Common myeloid progenitor, CD34-positive (primary cell): Measurements from ENCODE around the gene EPS15.

ENCODE experiments used
- CTCF ChIA-PET: fragments of 350-600 bp; sonication (Branson Sonifier 250); formaldehyde crosslinking; loops from one replicate; lab custom pipeline; 2021; ENCODE audit warnings: antibody characterized with exemption; lab: Charles Lee
- POLR2A ChIA-PET: fragments of 350-600 bp; sonication (Branson Sonifier 250); formaldehyde crosslinking; loops from one replicate; lab custom pipeline; 2021; ENCODE audit warnings: antibody characterized with exemption; lab: Charles Lee
- DNase-seq, 3 donors: peaks; one replicate each; pipeline versions ENCODE4 v3.0.0 to v3.0.0-alpha.2; 2013
- H3K27ac ChIP-seq, 2 experiments: 1 replicate in 1 of 2; 2 replicates in 1 of 2; pipeline ENCODE4 v1.7.0; 2013; ENCODE audit warnings: inconsistent platforms in 2 of 2, low read length in 2 of 2, mild to moderate bottlenecking in 2 of 2, low read depth in 1 of 2, moderate library complexity in 1 of 2; ENCODE audit not compliant: severe bottlenecking in 2 of 2, insufficient read depth in 1 of 2, poor library complexity in 1 of 2
- H3K27me3 ChIP-seq, 5 experiments: replicated peaks in 2 of 5; 1 replicate in 3 of 5; 2 replicates in 2 of 5; pipeline versions ENCODE4 v1.6.1 to v1.7.0; 2013; ENCODE audit warnings: low read length in 4 of 5, mild to moderate bottlenecking in 2 of 5, moderate library complexity in 2 of 5, inconsistent platforms in 1 of 5; ENCODE audit not compliant: insufficient read depth in 5 of 5, control insufficient read depth in 4 of 5
- H3K36me3 ChIP-seq, 4 experiments: 1 replicate in 2 of 4; 2 replicates in 2 of 4; pipeline versions ENCODE4 v1.6.1 to v1.7.0; 2013; ENCODE audit warnings: low read length in 3 of 4, control low read depth in 1 of 4, mild to moderate bottlenecking in 1 of 4; ENCODE audit not compliant: control insufficient read depth in 4 of 4, insufficient read depth in 4 of 4
- H3K4me1 ChIP-seq, 4 experiments: 1 replicate in 3 of 4; 2 replicates in 1 of 4; pipeline versions ENCODE4 v1.6.1 to v1.7.1; 2013; ENCODE audit warnings: low read length in 3 of 4, mild to moderate bottlenecking in 3 of 4, control low read depth in 1 of 4, inconsistent platforms in 1 of 4, moderate library complexity in 1 of 4; ENCODE audit not compliant: control insufficient read depth in 4 of 4, insufficient read depth in 4 of 4; ENCODE audit errors: control extremely low read depth in 1 of 4
- H3K4me3 ChIP-seq, 7 experiments: 1 replicate in 4 of 7; 2 replicates in 3 of 7; pipeline versions ENCODE4 v1.5.1 to v1.7.0; 2013; ENCODE audit warnings: mild to moderate bottlenecking in 7 of 7, low read length in 6 of 7, moderate library complexity in 6 of 7, inconsistent platforms in 2 of 7, low read depth in 2 of 7, control low read depth in 1 of 7; ENCODE audit not compliant: insufficient read depth in 4 of 7, control insufficient read depth in 1 of 7; ENCODE audit errors: extremely low read depth in 1 of 7
- H3K9me3 ChIP-seq, 5 experiments: 1 replicate in 4 of 5; 2 replicates in 1 of 5; pipeline versions ENCODE4 v1.6.1 to v1.7.1; 2013; ENCODE audit warnings: low read length in 4 of 5, mild to moderate bottlenecking in 2 of 5, inconsistent platforms in 1 of 5, low read depth in 1 of 5, moderate library complexity in 1 of 5; ENCODE audit not compliant: control insufficient read depth in 4 of 5, insufficient read depth in 2 of 5; ENCODE audit errors: control extremely low read depth in 1 of 5
- WGBS: methylation state at CpG from one replicate; pipeline ENCODE4 v1.1.5; 2013; ENCODE audit not compliant: insufficient coverage; 5-methylcytosine and 5-hydroxymethylcytosine counted together

EPS15 gene

DNA sequence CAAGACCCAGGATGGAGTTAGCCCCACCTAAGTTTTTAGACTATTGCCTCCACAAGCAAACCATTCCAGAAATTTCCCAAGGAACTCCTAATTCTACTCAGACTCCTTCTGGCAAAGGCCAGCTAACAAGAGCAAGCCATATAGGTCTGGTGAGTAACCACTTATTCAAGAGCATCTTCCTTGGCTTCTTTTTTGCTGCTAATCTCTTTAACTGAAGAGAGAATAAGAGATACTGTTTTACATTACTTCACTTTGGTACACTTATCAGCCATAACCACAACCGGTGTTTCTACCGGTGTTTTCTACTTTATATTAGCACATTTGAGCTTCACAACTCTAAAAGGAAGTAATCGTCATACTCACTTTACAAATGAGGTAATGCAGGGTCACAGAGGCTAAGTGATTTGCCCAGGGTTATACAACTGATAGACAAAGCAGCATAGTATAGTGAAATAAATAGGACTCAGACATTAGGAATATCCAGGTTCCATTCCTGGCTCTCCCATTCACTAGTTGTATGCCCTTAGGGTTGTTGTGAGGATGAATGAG, 1.7 kb upstream of the EPS15 start:
- POLR2A ChIA-PET, result no interaction called here
- DNase-seq, result peak in 2 of 3 donors; percentile 69 to 83
- peaks cover 20 to 39% (median 30%) of the 10 kb centered on the region in 4 experiments for H3K4me1 ChIP-seq
- H3K27ac ChIP-seq, result peak overlapping the region in 1 of 2 experiments; percentile 67
- H3K27me3 ChIP-seq, result no peaks in the 10 kb centered on the region
- no peak overlapping the region for H3K4me3 ChIP-seq
- CTCF ChIA-PET, result interaction anchor here (1.1 to 2.9 kb wide), 3 partner anchors 12 to 87 kb away, joined by 3 to 19 read pairs (median 4); no protein-coding TSS in a partner anchor
- no peaks in the 10 kb centered on the region for H3K36me3 ChIP-seq
- H3K9me3 ChIP-seq, result no peaks in the 10 kb centered on the region
- WGBS, result 0% methylated on average over 2 of the region's 3 CpGs

DNA sequence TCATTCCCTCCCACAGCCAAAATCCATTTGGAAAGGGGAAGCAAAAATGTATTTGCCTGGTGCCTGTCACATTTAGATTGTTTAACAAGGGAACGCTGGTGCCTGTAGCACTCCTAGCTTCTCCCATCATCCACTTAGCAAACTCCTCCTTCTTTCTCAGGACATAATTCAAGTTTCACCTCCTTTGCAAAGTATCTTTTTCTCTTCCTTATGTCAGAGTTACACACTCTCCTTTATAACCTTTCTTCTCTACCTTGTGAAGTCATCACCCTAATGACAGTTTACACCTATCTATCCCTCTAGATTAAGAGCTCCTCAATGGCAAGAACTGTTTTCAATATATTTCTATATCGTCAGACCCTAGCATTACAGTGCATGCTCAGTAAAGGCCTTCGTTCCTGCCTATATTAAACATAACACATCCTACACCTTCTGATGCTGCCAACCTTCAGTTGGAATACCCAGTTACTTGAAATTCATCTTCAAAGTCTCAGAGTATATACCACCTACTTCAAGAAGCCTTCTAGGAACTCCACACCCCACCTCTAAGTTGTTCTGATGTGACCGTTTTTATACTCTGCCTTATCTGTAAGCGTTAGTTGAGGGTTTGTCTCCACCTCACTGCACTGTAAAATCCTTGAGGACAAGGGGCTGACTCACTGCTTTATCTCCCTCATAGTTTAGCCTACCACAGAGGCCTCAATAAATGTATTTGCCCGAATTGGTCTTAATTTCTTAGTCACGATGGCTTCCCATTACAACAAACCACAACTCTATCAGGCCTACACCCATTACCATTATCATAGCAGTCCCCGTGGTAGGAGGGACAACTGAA, 1.0 kb upstream of the EPS15 start:
- POLR2A ChIA-PET, result no interaction called here
- Histone ChIP-seq H3K4me3 (no peak overlapping the region), H3K27me3 (no peaks in the 10 kb centered on the region), H3K36me3 (no peaks in the 10 kb centered on the region), H3K27ac (peak overlapping the region in 1 of 2 experiments; percentile 67), H3K9me3 (no peaks in the 10 kb centered on the region), H3K4me1 (peaks cover 24 to 46% (median 36%) of the 10 kb centered on the region in 4 experiments)
- WGBS, result 90% methylated on average over 7 of the region's 8 CpGs
- CTCF ChIA-PET, result interaction anchor here (1.3 to 2.9 kb wide), 2 partner anchors 13 to 87 kb away, joined by 4 to 19 read pairs; no protein-coding TSS in a partner anchor
- peak; percentile 68 to 86 (median 73) for DNase-seq

DNA sequence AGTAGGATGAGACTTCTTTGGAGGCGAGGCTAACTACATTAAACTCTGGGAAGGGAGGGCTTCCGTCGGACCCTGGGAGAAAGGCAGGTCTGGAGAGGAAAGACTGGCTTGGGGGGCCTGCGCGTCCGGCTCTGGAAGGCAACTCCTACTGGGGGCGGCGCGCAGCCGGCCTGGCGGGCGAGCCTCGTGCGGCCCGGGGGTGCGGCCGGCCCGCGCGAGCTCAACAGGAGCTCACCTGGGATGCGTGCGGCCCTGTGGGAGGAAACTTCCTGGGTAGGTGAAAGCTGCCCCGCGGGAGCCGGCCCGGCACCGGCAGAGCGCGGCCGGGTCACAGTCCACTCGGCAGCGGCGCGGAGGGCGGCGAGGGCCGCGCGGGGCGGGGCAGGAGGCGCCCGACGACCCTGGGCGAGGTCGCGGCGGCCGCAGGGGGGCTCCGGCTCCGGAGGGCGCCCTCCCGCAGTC, 449 bp downstream of the EPS15 start:
- H3K27me3 ChIP-seq, result no peaks in the 10 kb centered on the region
- WGBS, result under 1% methylated on average over 36 of the region's 52 CpGs
- ChIA-PET CTCF (interaction anchor here (0.8 kb wide), 1 partner anchor 12 kb away, joined by 3 read pairs; no protein-coding TSS in a partner anchor), POLR2A (interaction anchor here (1.4 kb wide), 1 partner anchor 14 kb away, joined by 5 read pairs; no protein-coding TSS in a partner anchor)
- peak overlapping the region; percentile 72 to 89 for H3K27ac ChIP-seq
- DNase-seq, result peak in 2 of 3 donors; percentile 40 to 55
- H3K9me3 ChIP-seq, result no peaks in the 10 kb centered on the region
- H3K4me3 ChIP-seq, result peak overlapping the region; percentile 84 to 98 (median 91)
- H3K4me1 ChIP-seq, result peaks cover 26 to 56% (median 38%) of the 10 kb centered on the region in 4 experiments
- no peaks in the 10 kb centered on the region for H3K36me3 ChIP-seq

DNA sequence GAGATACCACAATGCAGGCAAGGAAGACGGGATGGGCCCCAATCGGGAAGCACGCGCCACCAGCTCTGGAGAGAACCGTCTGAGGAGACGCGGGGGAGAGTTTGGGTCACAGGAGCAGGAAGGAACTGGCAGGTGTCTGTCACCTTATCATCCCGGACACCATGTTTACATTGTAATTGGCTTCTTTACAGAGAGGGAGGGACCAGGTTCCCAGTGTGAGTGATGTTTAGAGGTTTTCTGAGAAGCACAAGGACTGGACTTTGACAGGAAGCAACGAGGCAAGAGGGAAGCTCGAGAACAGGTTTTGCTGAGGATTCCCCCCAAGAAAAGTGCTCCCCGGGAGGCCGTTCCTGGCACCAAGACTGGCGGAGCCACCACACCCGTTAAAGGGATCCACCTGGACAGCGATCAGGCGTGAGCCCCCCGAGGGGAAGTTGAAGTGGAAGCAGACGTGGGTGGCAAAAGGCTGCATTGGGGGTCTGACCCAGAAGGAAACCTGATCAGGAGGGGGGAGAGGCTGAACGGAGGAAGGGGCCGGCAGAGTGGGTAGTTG, 957 bp downstream of the EPS15 start:
- Histone ChIP-seq H3K4me3 (peak overlapping the region; percentile 84 to 98 (median 91)), H3K9me3 (no peaks in the 10 kb centered on the region), H3K27ac (peak overlapping the region; percentile 72 to 89), H3K27me3 (no peaks in the 10 kb centered on the region), H3K4me1 (peaks cover 26 to 61% (median 40%) of the 10 kb centered on the region in 4 experiments), H3K36me3 (no peaks in the 10 kb centered on the region)
- 0% methylated on average over 18 of the region's 20 CpGs for WGBS
- DNase-seq, result peak in 2 of 3 donors; percentile 58 to 70
- POLR2A ChIA-PET, result interaction anchor here (1.4 kb wide), 1 partner anchor 13 kb away, joined by 5 read pairs; no protein-coding TSS in a partner anchor
- CTCF ChIA-PET, result no interaction called here

DNA sequence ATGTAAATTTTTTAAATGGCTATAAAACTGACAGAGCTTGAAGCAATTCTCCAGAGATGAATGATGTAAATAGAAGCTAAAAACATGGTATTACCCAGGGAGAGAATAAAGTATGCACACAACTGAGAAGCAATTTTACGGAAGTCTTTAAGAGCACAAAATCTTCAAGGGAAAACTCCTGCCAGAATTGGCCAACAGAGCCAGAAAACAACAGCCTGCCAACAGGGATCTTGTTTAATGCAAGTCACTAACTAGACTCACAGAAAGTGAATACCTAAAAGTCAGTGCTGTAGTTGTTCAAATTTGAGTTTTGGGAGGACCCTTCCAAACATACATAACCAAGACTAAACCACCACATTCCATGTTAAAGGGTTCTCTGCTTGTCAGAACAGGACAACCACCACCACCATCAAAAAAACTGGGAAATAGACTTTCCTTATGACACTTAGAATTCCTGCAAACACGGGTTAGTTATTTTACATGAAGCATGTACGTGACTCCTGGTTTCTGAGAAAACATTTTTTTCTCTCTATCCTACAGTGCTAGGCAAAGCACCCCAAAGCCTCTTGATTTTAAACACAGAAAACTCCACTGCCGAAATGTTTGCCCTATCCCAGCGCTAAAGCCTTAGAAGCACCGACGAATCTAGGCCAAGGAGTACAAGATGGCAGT, 1.6 kb downstream of the EPS15 start:
- ChIA-PET CTCF (interaction anchor here (1.0 to 1.9 kb wide), 2 partner anchors 18 to 88 kb away, joined by 4 to 6 read pairs; no protein-coding TSS in a partner anchor), POLR2A (interaction anchor here (1.4 kb wide), 1 partner anchor 12 kb away, joined by 5 read pairs; no protein-coding TSS in a partner anchor)
- peak in 2 of 3 donors; percentile 47 to 54 for DNase-seq
- 0% methylated on average over 4 of the region's 7 CpGs for WGBS
- Histone ChIP-seq H3K36me3 (no peaks in the 10 kb centered on the region), H3K4me1 (peaks cover 26 to 67% (median 43%) of the 10 kb centered on the region in 4 experiments), H3K27ac (peak overlapping the region; percentile 72 to 89), H3K4me3 (peak overlapping the region; percentile 84 to 98 (median 91)), H3K9me3 (no peaks in the 10 kb centered on the region), H3K27me3 (no peaks in the 10 kb centered on the region)

DNA sequence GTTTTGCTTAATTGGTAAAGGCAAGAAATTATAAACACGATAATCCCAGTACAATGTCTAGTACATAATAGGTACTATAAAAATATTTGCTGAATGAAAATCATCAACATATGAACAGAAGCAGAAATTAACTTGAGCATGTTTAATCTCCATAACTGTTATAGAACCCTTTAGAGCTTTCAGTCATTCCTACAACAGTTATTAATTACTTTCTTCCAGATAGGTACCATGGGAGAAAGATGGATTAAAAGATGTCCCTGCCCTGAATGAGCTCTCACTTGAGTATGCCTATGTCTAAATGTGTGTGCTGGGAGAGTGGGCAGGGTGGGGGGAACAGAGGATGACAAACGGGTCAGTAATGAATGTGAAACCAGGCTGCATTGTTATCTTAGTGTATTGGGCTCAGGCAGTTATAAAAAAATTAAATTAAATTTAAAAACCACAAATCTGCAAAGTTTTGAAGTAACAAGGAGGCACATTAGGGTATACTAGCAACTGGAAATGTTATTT, 2.4 kb downstream of the EPS15 start:
- peak in 2 of 3 donors; percentile 25 to 28 for DNase-seq
- H3K4me3 ChIP-seq, result peak overlapping the region in 4 of 7 experiments; percentile 13 to 96 (median 80)
- peaks cover 26 to 75% (median 46%) of the 10 kb centered on the region in 4 experiments for H3K4me1 ChIP-seq
- peak overlapping the region in 1 of 2 experiments; percentile 89 for H3K27ac ChIP-seq
- H3K9me3 ChIP-seq, result no peaks in the 10 kb centered on the region
- CTCF ChIA-PET, result interaction anchor here (1.0 to 1.9 kb wide), 3 partner anchors 19 to 87 kb away, joined by 3 to 6 read pairs (median 4); no protein-coding TSS in a partner anchor
- 20% methylated on average over 1 of the region's 2 CpGs for WGBS
- no peaks in the 10 kb centered on the region for H3K27me3 ChIP-seq
- no peaks in the 10 kb centered on the region for H3K36me3 ChIP-seq
- POLR2A ChIA-PET, result no interaction called here
